ENCODE results near the gene PIM3.

DNA sequence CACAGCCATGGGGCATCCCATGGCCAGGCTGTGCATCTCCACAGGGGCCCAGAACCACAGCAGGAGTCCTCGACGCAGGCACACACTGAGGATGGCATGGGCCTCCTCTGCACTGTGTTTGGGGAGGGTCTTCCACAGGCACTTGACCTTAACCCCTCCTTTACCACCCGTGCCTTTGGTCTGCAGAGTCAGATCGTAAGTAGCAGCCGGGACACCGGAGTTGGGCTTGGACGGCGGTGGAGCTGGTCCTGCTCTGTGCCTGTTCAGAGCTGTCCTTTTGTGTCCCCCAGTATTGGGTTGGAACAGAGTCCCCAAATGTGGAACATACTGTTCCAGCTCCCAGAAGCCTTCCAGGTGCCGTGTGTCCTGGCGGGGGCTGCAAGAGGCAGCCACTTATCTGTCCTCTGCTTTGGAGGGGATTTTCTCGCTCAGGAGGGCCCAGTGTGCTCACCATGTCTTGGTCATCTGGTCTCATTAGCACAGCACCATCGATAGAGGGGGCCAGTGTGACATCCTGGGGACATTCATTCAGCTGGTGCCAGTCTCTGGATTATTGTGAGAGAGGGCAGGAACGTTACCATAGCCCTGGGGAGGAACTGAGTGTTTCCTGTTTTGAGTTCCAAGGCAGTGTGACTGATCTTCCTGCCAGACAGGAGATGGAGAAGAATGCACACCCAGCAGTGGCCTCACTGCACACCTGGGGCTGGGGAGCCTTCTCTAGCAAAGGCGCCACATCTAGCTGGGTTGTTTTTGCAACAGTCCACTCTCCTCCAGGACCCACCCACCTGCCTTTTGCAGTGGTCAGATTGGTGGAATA lies 29.8 kb upstream of the PIM3 start:
- TF ChIP-seq CTCF (IDR thresholded peaks at IDR 0.05) (no peak), POLR2A (IDR thresholded peaks at IDR 0.05) (no peak)
